ENCODE measurements around the gene KLF2.

KLF2 gene

GRCh38 chr19:16367261-16367683 lies 42.6 kb downstream of the KLF2 start:
- no peak overlapping the region for H3K27ac ChIP-seq
- TF ChIP-seq, protein P1, sequence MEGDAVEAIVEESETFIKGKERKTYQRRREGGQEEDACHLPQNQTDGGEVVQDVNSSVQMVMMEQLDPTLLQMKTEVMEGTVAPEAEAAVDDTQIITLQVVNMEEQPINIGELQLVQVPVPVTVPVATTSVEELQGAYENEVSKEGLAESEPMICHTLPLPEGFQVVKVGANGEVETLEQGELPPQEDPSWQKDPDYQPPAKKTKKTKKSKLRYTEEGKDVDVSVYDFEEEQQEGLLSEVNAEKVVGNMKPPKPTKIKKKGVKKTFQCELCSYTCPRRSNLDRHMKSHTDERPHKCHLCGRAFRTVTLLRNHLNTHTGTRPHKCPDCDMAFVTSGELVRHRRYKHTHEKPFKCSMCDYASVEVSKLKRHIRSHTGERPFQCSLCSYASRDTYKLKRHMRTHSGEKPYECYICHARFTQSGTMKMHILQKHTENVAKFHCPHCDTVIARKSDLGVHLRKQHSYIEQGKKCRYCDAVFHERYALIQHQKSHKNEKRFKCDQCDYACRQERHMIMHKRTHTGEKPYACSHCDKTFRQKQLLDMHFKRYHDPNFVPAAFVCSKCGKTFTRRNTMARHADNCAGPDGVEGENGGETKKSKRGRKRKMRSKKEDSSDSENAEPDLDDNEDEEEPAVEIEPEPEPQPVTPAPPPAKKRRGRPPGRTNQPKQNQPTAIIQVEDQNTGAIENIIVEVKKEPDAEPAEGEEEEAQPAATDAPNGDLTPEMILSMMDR (conservative IDR thresholded peaks at IDR 0.05), result no peak

- TF ChIP-seq, protein P1 (conservative IDR thresholded peaks at IDR 0.05), result no peak
- peak overlapping the region; percentile 85 for H3K27ac ChIP-seq
These were observed 44.0 kb downstream of the KLF2 start for GRCh38 chr19:16368385-16369305.

DNA sequence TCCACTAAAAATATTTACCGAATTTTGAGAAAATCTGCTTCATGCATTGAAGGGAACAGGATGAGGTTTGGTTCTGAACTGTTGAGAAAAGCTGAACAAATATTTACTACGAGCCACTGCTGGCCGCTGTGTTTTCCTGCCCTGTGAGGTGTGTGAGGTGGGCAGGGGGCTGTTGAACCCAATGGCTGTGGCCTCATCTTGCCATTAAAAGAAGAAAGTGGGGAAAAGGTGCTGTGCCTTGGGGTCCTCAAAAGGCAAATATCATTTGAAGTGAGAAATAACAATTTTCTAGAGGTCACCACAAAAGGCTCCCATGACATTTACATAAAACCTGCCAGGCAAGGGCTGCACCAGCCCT lies 44.7 kb downstream of the KLF2 start:
- peak overlapping the region; percentile 85 for H3K27ac ChIP-seq
- TF ChIP-seq, protein P1 (conservative IDR thresholded peaks at IDR 0.05), result no peak

- peak overlapping the region; percentile 85 for H3K27ac ChIP-seq
- TF ChIP-seq, protein P1 (conservative IDR thresholded peaks at IDR 0.05), result no peak
These were observed 45.3 kb downstream of the KLF2 start for GRCh38 chr19:16369664-16370576.

GRCh38 chr19:16370641-16371391 lies 46.2 kb downstream of the KLF2 start:
- TF ChIP-seq, protein P1 (conservative IDR thresholded peaks at IDR 0.05), result no peak
- peak overlapping the region; percentile 85 for H3K27ac ChIP-seq

DNA sequence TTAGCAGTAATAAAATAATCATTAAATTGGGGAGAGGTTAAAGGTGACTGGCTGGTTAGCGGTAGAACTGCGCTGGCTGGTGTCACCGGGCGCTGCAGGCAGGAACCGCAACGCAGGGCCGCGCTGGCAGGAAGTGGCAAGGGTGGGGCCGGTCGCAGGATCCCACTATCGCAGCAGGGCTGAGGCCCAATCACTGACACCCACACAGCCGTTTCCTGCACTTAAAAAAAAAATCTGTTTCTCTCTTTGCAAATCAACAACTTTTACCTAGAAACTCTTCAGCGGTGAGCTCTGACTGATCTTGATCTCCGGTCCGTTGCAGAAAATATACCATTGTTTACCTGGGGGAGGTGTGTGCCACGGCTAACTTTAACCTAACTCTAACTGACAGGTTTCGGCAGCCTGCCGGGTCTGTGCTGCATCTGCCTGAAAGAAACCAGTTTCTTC lies 46.9 kb downstream of the KLF2 start:
- H3K27ac ChIP-seq, result no peak overlapping the region
- TF ChIP-seq, protein P1 (conservative IDR thresholded peaks at IDR 0.05), result no peak

All from VCaP (cell line).